Muscle of arm (tissue), 12 donors: ENCODE measurements around the gene NTF3. TPM values are rescaled to one million over a fixed set of nuclear protein-coding genes. Genes with fewer than 3 reads are reported as not detected.

Source experiments
- DNase-seq: peaks from one replicate; pipeline ENCODE4 v3.0.0-alpha.2; 2013
- polyA plus RNA-seq, 12 donors: library from polyadenylated mRNA; unstranded; fragments of 120-200 nt; gene quantifications; one replicate each; pipeline ENCODE4 v1.2.1, GENCODE V29; 2013; ENCODE audit not compliant: insufficient read length in 12 of 12

NTF3 gene
- polyA plus RNA-seq, 12 donors: 2.2 to 10.0 (median 3.3) TPM; not detected in 2

DNA sequence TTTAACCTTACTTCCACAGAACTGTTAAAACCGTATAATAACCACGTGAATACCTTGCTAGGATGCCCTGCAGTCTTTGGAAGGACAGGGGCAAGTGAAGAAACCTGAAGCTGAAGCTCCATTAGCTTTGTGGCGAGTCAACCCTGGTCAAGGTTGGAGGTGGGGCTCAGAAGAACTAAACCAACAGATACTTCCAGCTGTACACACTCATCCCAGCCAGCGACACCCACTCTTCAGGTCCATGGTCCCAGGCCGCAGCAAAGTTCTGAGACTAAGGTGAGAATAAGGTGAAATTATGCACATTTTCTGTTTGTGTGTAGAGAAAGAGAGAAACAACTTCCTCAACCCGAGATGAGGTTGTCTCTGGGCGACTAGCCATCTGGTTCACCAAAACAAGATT, 77.6 kb downstream of the NTF3 start:
- no peak for DNase-seq

DNA sequence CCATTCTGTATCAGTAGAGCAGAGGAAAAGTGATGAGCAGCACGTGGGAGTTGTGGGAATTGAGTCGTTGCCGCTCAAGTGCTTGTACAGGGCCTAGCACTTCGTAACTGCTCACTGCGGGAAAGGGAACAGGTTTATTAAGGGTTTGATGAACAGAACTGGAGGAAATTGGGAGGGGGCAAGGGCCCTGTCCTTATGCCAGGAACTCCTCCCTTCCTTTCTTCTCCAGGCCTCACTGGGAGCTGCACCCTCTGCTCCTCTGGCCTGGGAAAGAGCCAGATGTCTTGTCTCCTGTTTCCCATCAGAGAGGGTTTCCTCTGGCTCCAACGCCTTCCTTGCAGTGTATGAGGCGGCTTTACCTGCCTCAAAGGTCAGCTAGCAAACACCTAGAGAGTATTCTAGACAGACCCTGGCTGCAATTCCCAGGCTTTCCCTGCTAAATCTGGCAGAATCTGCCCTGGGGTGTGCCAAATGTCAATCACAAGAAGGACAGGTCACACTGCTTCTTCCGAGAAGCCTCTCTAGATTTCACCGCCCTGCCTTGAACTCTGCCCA, 78.4 kb downstream of the NTF3 start:
- no peak for DNase-seq

DNA sequence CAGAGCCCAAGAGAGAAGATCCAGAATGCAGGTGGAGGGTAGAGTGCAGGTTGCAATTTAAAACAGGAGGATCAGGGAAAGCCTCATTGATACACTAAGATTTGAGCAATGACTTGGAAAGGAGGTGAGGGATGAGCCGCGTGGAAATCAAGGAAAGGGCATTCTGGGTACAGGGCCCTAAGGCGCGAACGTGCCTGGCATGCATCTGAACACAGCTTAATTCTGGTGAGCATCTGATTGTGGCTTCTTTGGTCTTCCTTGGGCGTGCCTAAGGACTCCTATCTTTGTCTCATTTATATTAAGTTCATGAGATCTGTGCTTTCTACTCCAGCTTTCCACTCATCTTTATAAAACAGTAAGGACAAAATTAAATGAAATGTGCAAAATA, 79.3 kb downstream of the NTF3 start:
- no peak for DNase-seq

DNA sequence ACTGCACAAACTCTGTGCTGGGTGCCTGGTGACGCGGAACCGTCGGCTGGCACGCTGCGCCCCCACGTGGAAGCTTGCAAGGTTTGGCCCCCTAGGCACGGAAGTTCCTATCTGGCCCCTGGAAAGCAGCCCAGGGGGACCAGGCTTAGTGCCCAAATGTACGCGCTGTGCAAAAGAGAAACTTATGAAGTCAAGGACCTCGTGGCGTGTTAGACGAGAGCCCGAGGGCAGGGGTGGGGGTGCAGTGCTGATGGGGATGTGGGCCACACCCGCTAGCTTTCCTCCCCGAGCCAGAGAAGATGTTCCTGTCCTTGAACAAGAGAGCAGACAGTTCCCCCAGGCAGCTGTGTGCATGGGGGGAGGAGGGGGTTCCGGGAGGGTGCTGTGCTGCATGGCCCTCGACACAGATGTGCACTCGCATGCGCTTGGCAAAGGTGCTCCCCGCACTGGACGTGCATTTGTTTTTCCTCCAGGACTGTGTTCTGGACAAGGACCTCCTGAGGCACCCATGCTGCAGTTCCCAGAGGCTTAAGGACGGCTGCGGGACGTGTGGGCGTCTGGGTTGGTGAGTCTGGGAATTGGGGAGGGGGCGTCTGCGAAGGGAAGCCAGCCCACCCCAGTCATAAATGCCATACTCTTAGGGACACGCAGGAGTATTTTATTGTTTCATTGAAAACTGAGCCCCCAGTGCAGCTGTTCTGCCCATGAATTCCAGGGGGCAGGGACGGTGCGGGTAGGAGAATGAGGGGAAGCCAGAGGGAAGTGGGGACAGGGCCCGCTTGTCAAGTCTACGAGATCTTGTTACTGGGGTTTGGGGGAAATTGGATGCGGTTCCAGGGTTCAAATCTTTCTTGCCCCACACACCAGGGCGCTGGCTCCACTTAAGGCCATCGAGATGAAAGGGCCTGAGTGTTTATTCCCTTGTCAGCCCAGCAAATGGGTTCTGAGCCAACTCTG, 80.0 kb downstream of the NTF3 start:
- DNase-seq: peak; percentile 23

DNA sequence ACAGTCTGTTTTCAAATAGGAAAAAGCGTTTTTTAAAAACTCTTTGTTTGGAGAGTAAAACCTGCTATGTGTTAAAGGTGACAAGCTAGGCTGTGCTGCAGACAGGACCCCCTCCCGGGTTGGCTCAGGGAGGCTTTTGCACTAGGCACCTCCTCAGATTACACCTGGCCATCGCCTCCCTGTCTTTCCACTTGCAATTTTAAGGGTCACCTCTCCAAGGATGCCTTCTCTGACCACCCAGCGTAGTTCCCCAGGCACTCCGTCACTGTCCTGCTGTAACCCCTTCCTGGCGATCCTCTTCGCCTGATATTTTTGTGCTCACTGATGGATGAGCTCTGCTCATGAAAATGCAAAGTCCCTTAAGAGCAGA, 80.7 kb downstream of the NTF3 start:
- no peak for DNase-seq

DNA sequence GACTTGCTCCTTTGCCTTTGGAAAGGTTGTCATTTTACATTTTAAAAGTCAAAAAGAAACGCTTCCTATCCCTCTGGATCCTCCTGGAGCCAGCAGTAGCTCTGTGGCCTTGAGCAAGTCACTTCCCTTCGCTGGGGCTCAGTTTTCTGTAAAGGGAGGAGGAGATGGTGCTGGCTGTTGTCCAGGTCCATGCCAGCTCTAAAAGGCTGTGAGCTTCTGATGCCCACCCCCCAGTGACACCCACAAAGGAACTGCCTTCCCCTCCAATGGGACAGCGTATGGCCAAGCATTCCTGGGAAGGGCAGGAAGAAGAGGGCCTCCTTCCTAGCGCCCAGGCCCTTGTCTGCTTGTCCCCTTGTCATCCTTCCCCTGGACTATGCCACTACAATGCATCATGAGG, 81.5 kb downstream of the NTF3 start:
- no peak for DNase-seq

DNA sequence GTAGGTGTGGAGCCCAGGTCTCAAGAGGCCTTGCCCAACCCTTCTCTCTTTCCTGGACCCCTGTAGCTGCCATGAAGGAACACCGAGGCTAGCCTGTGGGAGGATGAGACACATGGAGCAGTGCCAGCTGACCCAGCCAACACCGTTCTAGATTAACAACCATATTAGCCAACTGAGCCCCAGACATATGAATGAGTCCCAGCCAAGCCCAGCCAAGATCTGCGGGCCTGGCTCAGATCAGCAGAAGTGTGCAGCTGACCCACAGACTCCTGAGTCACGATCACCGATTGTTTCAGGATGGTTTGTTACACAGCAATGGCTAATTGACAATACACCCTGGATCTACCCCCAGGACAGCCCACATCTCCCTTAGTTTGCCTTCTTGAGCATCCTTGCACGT, 82.1 kb downstream of the NTF3 start:
- DNase-seq: no peak

DNA sequence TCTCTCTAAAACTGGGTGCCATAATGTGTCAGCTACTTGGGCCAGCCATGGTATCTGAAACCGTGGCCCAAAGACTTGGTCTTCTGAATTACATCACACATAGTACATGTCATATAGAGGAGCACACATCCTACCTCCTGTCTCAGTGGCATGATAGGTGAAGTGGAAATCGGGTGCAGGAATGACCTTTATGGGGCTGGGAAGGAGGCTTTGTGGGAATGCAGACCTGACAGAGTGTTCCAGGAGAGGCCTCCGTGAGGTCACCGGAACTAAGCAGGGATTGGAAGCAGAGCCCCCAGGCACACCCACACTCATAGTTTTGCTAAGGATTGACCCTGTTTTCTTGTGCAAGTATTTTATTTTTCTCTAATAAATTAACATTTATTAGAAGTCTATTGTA, 82.6 kb downstream of the NTF3 start:
- no peak for DNase-seq

DNA sequence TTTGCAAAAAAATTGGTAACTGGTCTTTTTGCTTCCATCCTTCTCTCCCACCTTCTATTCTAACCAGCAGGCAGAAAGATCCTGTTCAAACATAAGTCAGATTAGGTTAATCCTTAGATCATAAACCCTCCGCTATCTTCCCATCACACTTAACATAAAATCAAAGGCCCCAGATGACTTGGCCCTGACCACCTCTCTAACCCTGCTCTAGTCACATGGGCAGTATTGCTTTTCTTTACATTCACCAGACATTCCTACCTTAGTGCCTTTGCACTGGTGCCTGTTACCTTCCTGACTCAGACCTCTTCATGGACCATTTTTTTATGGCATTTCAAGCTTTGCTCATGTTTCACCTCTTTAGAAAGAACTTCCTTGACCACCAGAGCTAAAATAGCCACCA, 83.5 kb downstream of the NTF3 start:
- DNase-seq: no peak

DNA sequence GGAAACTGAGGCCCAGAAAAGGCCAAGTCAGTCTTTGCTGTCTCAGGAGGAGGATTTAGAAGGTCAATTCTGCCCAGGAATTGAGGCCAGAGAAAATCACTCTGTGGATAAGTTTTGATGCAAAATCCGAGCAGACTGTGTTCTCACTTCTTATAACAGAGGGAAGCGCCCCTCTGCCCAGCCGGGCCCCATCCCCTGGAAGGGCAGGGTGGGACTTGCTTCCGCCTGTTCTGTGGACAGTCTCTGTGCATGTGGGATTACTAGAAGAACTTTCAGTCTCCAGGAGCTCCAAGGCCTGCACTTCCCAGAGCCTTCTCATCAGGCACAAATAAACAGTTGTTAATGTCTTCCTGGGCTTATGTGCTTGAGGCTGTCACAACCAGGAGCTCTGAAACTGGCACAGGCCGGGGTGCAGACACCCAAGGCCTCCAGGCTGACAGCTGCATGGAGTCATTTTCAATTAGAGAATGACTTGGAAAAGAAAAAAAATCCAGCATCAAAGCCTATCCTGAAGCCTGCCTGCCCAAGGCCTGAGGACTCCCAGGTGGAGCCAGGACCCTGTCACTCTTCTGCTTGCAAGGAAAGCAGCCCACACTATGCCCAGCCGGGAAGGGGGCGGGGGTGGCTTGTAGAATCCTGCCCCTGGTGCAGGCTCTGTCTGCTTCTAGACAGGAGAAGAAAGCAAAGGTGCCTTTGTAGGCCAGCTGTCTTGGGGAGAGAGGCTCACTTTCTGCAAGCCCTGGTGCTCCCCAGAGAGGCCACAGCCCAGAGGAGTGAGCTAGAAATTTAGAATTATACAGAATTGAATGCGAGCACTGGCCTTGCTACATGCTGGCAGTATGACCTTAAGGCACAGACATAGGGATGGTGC, 84.7 kb downstream of the NTF3 start:
- DNase-seq: no peak

DNA sequence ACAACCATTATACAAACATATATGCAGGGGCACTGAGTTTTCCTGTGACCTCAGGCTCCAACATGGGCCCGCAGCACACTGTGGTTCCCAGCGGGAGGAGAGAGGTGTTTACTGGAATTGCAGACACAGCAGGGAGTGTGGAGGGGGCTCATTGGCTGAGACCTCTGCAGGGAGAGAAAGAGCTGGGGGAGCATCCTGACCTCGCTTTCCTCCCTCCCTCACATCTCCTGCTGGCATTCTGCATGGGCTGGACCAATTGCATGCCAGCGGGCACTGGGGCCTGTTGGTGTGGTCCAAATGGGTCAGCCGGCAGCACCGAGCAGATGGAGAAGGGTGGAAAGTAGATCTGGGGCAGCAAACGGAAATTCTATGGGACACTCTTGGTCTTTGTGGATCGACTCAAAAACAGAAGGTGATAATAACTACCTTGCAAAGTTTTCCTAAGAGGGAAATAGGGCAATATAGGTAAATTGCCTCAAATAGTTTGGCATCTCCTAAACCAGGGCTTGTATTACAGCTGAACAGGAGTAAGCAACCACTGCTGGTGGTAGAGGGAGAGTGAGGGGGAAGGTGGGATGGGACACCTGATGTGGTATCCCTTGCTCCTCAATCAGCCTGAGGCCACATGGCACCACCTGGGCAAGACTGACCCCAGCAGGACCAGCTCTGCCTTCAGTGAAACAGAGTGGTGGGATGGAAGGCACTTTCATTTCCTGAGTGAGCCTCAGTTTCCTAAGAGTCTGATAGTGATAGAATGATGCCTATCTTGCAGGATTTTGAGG, 86.9 kb downstream of the NTF3 start:
- DNase-seq: no peak

DNA sequence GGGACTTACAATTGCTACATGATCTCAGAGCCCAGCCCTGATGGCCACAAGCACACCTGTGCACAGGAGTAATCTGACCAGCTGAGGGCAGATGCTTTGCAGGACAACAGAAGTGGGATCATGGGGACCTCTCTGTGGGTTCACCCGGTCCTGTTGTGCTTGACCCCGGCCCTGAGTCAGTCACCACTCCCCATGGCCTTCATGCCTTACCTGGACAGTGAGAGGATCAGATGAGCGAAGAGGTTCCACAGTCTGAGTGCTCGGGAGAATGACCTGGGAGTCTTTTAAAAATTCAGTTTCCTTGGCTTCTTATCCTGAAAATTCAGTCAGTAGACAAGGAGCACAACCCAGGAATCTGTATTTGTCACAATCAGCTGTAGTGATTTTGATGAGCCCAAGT, 88.1 kb downstream of the NTF3 start:
- DNase-seq: no peak

DNA sequence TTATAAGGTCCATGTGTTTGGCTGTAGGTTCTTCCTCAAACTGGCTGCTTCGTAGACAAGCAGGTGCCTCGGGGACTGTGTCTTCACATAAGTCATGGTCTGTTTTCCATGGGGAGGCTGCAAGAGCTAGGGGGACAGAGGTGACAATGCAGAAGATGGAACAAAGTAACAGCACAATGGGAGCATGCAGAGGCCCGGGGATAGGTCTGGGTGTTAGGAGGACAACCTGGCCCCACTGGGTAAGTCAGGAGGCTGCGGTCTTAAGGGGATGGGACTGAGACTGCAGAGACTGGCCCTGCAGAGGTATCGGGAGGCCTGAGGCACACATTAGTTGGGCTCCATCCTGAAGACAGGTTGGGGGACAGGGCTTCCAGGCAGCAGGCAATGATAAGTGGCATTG, 88.9 kb downstream of the NTF3 start:
- no peak for DNase-seq

DNA sequence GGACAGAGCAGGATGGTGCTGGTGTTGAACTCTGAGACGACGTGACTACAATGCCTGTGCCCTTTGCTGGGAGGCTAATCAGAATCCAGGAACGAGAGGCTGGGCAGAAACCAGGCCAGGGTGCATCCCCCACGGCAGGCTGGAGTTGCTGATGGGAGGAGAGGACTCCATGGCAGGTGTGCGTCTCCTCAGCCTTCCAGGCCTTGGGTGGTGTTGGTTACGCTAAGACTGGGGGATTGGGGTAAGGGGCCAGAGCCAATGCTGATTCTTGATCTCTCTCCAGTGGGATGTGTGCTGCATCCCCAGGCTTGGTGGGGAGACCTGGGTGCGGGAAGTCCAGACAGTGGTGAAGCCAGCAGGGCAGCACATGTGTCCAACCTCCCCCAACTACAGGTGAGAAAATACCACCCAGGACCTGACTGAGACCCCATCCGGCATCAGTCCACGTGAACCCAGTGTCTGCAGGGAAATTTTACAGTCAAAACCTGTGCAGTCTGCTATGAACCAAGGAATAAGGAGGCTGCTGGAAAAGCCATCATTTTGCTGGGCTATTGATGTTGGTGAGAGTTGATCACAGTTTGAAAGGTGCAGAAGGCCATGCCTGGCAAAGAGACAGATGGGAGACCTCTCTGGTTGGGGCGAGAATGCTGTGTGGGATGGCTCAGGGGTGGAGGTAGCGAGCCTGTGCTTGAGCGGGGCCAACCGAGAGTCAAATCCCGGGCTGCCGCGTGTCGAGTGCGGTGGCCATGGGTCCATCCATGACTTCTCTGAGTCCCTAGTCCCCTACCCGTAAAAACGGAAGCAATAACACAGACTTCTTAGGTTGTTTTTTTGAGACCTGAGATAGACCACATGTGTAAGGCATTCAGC, 89.8 kb downstream of the NTF3 start:
- DNase-seq: no peak

DNA sequence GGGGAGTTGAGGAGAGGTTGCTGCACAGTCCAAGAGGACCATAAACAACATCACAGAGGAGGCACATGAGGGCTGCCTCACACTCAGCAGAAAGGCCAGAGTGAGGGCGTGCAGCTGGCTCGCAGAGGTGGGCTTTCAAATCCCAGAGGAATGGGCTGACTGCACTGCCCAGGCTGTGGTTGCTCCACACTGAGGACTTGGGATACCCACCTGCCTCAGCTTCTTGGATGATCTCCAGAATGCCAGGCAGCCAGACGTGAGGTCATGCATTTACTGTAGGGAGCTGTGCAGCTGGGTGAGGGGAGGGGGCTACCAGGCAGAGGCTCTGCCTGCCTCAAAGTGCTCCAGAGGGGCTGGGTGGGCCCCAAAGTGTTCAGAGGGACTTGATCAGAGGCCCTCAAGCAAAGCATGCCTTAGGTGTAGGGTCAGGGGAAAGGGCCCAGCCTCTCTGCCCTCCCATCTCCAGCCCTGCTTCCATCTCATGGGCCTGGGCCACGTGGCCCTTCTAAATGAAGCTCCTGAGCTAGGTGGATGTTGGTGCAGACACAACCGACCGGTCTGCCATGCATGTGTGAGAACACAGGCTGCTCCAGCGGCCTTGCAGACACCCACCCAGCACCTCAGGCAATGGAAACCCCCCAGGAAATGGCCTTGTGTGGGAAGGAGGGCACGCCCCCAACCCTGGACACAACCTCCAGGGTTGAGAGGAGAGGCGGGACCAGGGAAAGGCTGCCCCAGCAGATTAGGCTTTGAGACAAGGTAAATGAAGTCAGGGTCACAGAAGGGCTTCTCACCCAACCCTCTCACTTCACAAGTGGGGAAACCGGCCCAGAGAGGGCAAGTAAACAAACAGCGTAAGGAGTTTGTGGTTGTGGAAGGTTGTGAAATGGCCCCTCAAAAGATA, 90.8 kb downstream of the NTF3 start:
- DNase-seq: no peak

DNA sequence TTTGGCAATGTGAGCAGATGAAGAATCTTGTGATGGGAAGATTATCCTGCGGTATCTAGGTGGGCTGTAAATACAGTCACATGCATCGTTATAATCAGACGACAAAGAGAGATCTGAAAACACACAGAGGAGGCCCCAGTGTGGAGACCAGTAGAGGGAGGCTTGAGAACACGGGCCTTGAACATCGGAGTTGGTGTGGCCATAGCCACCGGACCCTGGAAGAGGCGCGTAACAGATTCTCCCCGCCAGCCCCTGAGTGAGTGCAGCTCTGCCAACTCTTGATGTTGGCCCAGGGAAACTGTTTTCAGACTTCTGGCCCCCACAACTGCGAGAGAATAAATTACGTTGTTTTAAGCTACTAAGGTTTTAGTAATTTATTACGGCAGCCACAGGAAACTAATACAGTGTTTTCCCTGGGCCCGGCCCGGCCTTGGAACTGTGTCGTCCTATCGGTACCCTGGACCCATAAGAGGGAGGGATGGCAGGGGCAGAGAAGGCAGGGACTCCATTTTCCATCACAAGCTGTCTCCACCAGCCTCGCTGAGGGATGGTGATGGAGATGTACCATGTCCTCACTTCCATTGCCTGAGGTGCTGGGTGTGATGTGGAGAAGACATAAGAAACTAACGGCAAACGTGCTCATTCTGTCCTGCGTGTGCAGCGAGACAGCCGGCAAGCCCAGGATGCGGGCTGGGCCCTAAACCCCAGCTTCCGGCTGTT, 91.6 kb downstream of the NTF3 start:
- no peak for DNase-seq

DNA sequence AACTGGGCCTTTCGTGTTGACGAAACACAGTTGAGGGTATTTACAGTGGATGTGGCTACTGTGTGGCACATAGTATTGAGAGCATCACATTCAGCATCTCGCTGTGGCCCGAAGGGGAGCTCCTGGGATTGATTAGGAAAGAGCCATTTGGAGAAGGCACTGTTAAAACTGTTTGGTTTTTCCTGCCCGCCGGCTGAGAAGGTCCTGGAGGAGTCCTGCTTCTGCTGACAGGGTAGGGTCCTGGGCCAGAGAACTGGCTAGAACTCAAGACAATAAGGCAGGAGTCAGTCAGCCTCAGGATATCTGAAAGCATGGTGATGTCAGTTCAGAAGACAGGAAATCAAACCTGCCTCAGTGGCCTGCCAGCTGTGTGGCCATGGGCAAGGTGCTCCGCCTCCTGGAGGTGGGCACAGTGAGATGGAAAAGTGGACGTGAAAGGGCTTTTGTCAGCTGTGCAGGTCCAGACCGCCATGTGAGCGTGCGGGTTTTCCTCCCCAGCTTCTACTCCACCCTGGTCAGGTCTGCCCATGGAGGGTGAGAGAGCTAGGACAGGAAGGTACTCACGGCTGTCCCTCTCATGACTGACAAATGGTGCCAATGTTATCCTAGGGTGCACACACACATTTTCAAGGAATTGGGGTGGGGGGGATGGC, 92.3 kb downstream of the NTF3 start:
- DNase-seq: no peak

DNA sequence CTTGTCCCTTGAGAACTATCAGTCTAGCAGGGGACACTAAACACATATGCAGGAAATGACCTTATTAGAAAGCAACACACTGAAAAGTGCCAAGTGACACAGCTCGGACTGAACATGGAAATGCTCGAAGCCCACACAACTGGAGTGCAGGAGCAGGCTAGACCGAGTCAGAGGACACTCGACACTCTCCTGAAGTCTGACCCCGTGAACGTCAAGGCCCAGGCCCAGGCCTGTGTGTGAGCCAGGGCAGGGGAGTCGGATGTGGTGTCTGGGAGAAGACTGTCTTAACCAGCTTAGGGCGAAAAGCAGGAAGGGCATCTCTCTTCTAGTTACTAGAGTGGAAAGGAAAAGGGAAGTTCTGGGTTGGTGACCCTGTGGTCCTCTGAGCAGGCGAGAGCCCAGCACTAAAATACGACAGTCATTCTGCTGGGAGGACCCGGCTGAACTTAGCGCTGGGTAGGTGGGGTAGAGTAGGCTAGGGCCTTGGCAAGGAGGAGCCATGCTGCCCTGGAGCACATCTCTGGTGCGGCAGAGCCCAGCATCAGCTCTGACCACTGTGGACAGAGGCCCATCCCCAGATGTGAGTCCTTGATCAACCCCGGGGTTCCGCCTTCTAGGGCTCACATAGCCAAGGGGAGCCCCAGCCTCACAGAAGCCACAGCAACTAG, 93.0 kb downstream of the NTF3 start:
- no peak for DNase-seq
